Testis (tissue), 3 donors: ENCODE results near the gene TEX26. TPM values are rescaled to one million over a fixed set of nuclear protein-coding genes. Genes with fewer than 3 reads are reported as not detected.

Source experiments
- DNase-seq: peaks from one replicate; pipeline ENCODE4 v3.0.0-alpha.2; 2019
- H3K27ac ChIP-seq, 2 donors: fragments of 200-600 bp; sonication (generic); one replicate each; pipeline ENCODE4 v1.5.1; 2019
- H3K27me3 ChIP-seq: fragments of 200-600 bp; sonication (generic); one replicate; pipeline ENCODE4 v1.5.1; 2019
- H3K36me3 ChIP-seq: fragments of 200-600 bp; sonication (generic); one replicate; pipeline ENCODE4 v1.5.1; 2017; ENCODE audit warnings: low read depth; ENCODE audit errors: missing control alignments
- H3K4me1 ChIP-seq: fragments of 200-600 bp; sonication (generic); one replicate; pipeline ENCODE4 v1.5.1; 2019
- H3K4me3 ChIP-seq, 2 donors: fragments of 200-600 bp; sonication (generic); one replicate each; pipeline ENCODE4 v1.5.1; 2017 to 2019
- H3K9me3 ChIP-seq: fragments of 200-600 bp; sonication (generic); one replicate; pipeline ENCODE4 v1.5.1; 2017
- CTCF ChIP-seq, 3 experiments: fragments of 450-650 bp in 2 of 3; fragments of 200-600 bp in 1 of 3; sonication (generic) in 1 of 3; IDR thresholded peaks; one replicate each; pipeline ENCODE4 v1.5.1; 2016 to 2019; ENCODE audit warnings: antibody characterized with exemption in 3 of 3, mild to moderate bottlenecking in 2 of 3, moderate library complexity in 1 of 3
- POLR2A ChIP-seq: fragments of 450-650 bp; IDR thresholded peaks from one replicate; pipeline ENCODE4 v1.6.1; 2017; ENCODE audit warnings: antibody characterized with exemption, mild to moderate bottlenecking, moderate library complexity
- WGBS, 2 donors: methylation state at CpG; one replicate each; pipeline ENCODE4 v1.1.5; 2018; 5-methylcytosine and 5-hydroxymethylcytosine counted together
- intact Hi-C: fragments of 100-400 bp; cut with DNase I; formaldehyde crosslinking; loops from one replicate; pipeline ENCODE4 v1.15.1; 2023; ENCODE audit warnings: low total_unique reads
- polyA plus RNA-seq: library from polyadenylated mRNA; stranded (reverse); fragments of 350-450 nt; fragmentation: Illumina TruSeq; extraction: RNeasy Lipid Tissue Mini Kit (QIAGEN cat#74804); gene quantifications from one replicate; pipeline ENCODE4 v1.2.3, GENCODE V29; 2014; ENCODE audit warnings: low read depth, low replicate concordance; ENCODE audit not compliant: insufficient read depth
- total RNA-seq, 2 donors: library from RNA; depleted of rRNA; stranded (reverse); fragments of >200 nt; gene quantifications; one replicate each; pipeline ENCODE4 v1.2.3, GENCODE V29; 2016

Gene TEX26
- total and polyA plus RNA-seq, 3 donors from 2014 or later = 5.5 to 40.7 (median 21.4) TPM

- Histone ChIP-seq H3K4me1 (peaks cover 32% of the 10 kb centered on the region), H3K36me3 (no peaks in the 10 kb centered on the region), H3K4me3 (peak overlapping the region in 1 of 2 donors; percentile 56), H3K27ac (peak overlapping the region; percentile 69 to 80), H3K27me3 (no peaks in the 10 kb centered on the region), H3K9me3 (no peaks in the 10 kb centered on the region)
- WGBS, 2 donors = 43 to 47% methylated on average over 9 to 10 of the region's 10 CpGs
- no peak for TF ChIP-seq POLR2A
- TF ChIP-seq CTCF (IDR thresholded peaks at IDR 0.05) = no peak
- intact Hi-C loops = no loop called here
- peak; percentile 21 for DNase-seq
Observed at GRCh38 chr13:30907121-30907861, 25.2 kb upstream of the TEX26 start.

GRCh38 chr13:30908416-30908980, 24.0 kb upstream of the TEX26 start:
- intact Hi-C loops = no loop called here
- TF ChIP-seq POLR2A = no peak
- TF ChIP-seq CTCF (IDR thresholded peaks at IDR 0.05) = no peak
- Histone ChIP-seq H3K4me3 (no peak overlapping the region), H3K36me3 (no peaks in the 10 kb centered on the region), H3K4me1 (peaks cover 32% of the 10 kb centered on the region), H3K27ac (peak overlapping the region in 1 of 2 donors; percentile 80), H3K27me3 (no peaks in the 10 kb centered on the region), H3K9me3 (no peaks in the 10 kb centered on the region)
- peak; percentile 89 for DNase-seq
- WGBS, 2 donors = 23 to 31% methylated on average over 5 of the region's 5 CpGs

GRCh38 chr13:30910676-30911075, 21.8 kb upstream of the TEX26 start:
- DNase-seq = no peak
- Histone ChIP-seq H3K27ac (no peak overlapping the region), H3K36me3 (no peaks in the 10 kb centered on the region), H3K4me1 (peaks cover 30% of the 10 kb centered on the region), H3K27me3 (no peaks in the 10 kb centered on the region), H3K9me3 (no peaks in the 10 kb centered on the region), H3K4me3 (no peak overlapping the region)
- 79 to 87% methylated on average over 3 of the region's 3 CpGs for WGBS, 2 donors
- intact Hi-C loops = no loop called here
- TF ChIP-seq CTCF (IDR thresholded peaks at IDR 0.05) (no peak), POLR2A (no peak)

DNA sequence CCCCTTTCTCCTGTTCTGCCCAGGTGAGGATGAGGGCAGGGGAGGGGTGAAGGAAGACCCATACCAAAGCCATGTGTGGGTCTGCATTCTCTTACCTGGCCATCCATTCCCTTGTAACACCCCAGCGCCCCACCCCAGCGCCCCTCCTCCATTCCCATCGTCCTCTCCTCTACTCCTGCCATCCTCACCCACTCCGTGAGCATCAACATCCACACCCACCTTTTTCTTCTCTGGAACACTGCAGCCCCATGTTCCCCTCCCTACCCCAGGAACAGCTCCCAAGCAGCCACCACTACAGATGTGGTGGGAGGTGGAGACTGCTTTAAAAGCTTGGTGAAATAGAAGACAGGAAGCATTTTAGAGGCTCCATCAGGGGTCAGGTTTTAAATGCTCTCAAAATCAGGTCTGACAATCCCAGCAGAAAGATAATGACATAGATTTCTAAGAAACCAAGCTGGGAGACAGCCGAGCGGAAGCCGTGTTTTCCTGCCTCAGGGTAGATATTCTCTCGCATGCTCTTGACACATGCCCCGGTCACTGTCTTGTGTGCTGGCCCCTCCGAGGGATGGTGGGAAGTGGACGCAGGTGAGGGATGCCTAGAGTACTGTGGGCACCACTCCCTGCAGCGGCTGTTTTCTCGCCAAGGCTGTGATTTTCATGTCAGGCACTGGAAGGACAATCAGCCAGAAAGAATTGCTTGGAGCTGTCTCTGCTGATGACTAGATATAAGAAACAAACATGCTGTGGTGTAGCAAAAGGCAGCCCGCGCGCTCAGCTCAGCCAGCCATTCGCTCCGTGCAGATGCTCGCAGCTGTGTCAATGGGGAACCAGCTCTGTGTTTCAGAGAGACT, 16.5 kb upstream of the TEX26 start:
- DNase-seq = no peak
- H3K27me3 ChIP-seq = no peaks in the 10 kb centered on the region
- intact Hi-C loops = no loop called here
- 84 to 94% methylated on average over 17 to 19 of the region's 19 CpGs for WGBS, 2 donors
- no peaks in the 10 kb centered on the region for H3K9me3 ChIP-seq
- TF ChIP-seq POLR2A (no peak), CTCF (IDR thresholded peaks at IDR 0.05) (no peak)
- no peaks in the 10 kb centered on the region for H3K36me3 ChIP-seq
- H3K4me1 ChIP-seq = peaks cover 5% of the 10 kb centered on the region
- H3K4me3 ChIP-seq = no peak overlapping the region
- H3K27ac ChIP-seq = no peak overlapping the region
